SK-N-SH treated with all-trans-retinoic acid at 6 μM for 48 hours (cell line): ENCODE data around the gene ANXA11.

Experiments used
- ARNTL ChIP-seq: fragments of 450-650 bp; formaldehyde crosslinking; IDR thresholded peaks from 2 replicates; pipeline ENCODE4 v1.5.0; 2020; ENCODE audit warnings: low read depth, mild to moderate bottlenecking, moderate library complexity, borderline replicate concordance
- CSDC2 ChIP-seq: fragments of 250-450 bp; sonication (Bioruptor Pico); IDR thresholded peaks from 2 replicates; pipeline ENCODE4 v1.5.0; 2020; ENCODE audit warnings: mild to moderate bottlenecking, moderate library complexity
- GLIS3 ChIP-seq: fragments of 250-450 bp; sonication (Bioruptor Pico); IDR thresholded peaks from 2 replicates; pipeline ENCODE4 v1.5.0; 2020; ENCODE audit warnings: mild to moderate bottlenecking, moderate library complexity
- ISL1 ChIP-seq: fragments of 250-450 bp; sonication (Bioruptor Pico); IDR thresholded peaks from 2 replicates; pipeline ENCODE4 v2.1.2; 2022; ENCODE audit warnings: mild to moderate bottlenecking, moderate library complexity
- PPARA ChIP-seq: fragments of 250-450 bp; sonication (Bioruptor Pico); IDR thresholded peaks from 2 replicates; pipeline ENCODE4 v1.5.0; 2020; ENCODE audit warnings: mild to moderate bottlenecking, borderline replicate concordance
- RARB ChIP-seq: fragments of 250-450 bp; sonication (Bioruptor Pico); IDR thresholded peaks from 2 replicates; pipeline ENCODE4 v1.8.0; 2021; ENCODE audit warnings: mild to moderate bottlenecking, moderate library complexity
- SNAI2 ChIP-seq: fragments of 250-450 bp; sonication (Bioruptor Pico); IDR thresholded peaks from 2 replicates; pipeline ENCODE4 v1.5.0; 2020; ENCODE audit warnings: mild to moderate bottlenecking, moderate library complexity
- TSHZ2 ChIP-seq: fragments of 250-450 bp; sonication (Bioruptor Pico); IDR thresholded peaks from 2 replicates; pipeline ENCODE4 v1.5.0; 2020; ENCODE audit warnings: mild to moderate bottlenecking, moderate library complexity
- ZNF70 ChIP-seq: fragments of 450-650 bp; formaldehyde crosslinking; IDR thresholded peaks from 2 replicates; pipeline ENCODE4 v1.5.0; 2020; ENCODE audit warnings: mild to moderate bottlenecking, moderate library complexity
- ZNF8 ChIP-seq: fragments of 450-650 bp; formaldehyde crosslinking; IDR thresholded peaks from 2 replicates; pipeline ENCODE4 v1.5.0; 2020; ENCODE audit warnings: mild to moderate bottlenecking, moderate library complexity
- TF ChIP-seq, protein P1 (sequence below): fragments of 250-450 bp; sonication (Bioruptor Pico); IDR thresholded peaks from 2 replicates; pipeline ENCODE4 v1.5.1; 2021; ENCODE audit warnings: mild to moderate bottlenecking, moderate library complexity
- TF ChIP-seq, protein P2 (sequence below): fragments of 250-450 bp; sonication (Bioruptor Pico); IDR thresholded peaks from 2 replicates; pipeline ENCODE4 v1.8.0; 2021; ENCODE audit warnings: low read depth, mild to moderate bottlenecking, moderate library complexity, borderline replicate concordance

- TF ChIP-seq, protein P1, sequence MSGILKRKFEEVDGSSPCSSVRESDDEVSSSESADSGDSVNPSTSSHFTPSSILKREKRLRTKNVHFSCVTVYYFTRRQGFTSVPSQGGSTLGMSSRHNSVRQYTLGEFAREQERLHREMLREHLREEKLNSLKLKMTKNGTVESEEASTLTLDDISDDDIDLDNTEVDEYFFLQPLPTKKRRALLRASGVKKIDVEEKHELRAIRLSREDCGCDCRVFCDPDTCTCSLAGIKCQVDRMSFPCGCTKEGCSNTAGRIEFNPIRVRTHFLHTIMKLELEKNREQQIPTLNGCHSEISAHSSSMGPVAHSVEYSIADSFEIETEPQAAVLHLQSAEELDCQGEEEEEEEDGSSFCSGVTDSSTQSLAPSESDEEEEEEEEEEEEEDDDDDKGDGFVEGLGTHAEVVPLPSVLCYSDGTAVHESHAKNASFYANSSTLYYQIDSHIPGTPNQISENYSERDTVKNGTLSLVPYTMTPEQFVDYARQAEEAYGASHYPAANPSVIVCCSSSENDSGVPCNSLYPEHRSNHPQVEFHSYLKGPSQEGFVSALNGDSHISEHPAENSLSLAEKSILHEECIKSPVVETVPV, result no peak
- TF ChIP-seq GLIS3 (CRISPR knock-in tag) (no peak), PPARA (CRISPR knock-in tag) (no peak), SNAI2 (CRISPR knock-in tag) (no peak), ISL1 (CRISPR knock-in tag) (no peak), ZNF8 (no peak), ARNTL (CRISPR knock-in tag) (no peak), RARB (CRISPR knock-in tag) (no peak), CSDC2 (CRISPR knock-in tag) (no peak), TSHZ2 (CRISPR knock-in tag) (no peak), ZNF70 (no peak)
- TF ChIP-seq, protein P2, sequence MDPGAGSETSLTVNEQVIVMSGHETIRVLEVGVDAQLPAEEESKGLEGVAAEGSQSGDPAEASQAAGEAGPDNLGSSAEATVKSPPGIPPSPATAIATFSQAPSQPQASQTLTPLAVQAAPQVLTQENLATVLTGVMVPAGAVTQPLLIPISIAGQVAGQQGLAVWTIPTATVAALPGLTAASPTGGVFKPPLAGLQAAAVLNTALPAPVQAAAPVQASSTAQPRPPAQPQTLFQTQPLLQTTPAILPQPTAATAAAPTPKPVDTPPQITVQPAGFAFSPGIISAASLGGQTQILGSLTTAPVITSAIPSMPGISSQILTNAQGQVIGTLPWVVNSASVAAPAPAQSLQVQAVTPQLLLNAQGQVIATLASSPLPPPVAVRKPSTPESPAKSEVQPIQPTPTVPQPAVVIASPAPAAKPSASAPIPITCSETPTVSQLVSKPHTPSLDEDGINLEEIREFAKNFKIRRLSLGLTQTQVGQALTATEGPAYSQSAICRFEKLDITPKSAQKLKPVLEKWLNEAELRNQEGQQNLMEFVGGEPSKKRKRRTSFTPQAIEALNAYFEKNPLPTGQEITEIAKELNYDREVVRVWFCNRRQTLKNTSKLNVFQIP (CRISPR knock-in tag), result no peak
Observed at GRCh38 chr10:80191589-80192270, 13.6 kb downstream of the ANXA11 start.
